ENCODE measurements around the gene FOXP1. TPM values are rescaled to one million over a fixed set of nuclear protein-coding genes. Genes with fewer than 3 reads are reported as not detected.

The FOXP1 gene
- total and polyA plus RNA-seq, 2 of the 8 experiments (the other 6 are each of a cell fraction or from before 2014, with no cell fraction given): 13.9 to 25.4 TPM

DNA sequence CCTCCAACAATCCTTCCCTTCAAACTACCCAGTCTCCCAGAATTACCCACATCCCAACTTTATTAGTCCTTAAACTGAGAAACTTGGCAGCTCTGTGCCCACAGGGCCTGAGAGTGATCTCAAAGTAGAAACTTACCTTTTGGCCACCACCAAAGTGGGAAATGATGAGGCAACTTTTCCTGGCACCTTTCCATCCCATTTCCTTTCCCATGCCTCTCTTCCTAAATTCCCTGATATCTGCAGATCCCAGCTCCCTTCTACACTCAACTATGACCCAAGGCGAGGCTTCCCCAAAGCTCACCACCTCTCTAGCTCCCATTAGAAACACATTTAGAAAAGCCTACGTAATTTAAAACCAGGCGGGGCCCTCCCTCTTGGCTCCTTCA, 271.9 kb downstream of the FOXP1 start:
- no peaks in the 10 kb centered on the region for H4K20me1 ChIP-seq (replicated peaks in 1 of 2; ENCODE audit: control insufficient read depth in 1 of 2, insufficient read depth in 2 of 2, low read length in 2 of 2)
- no peaks in the 10 kb centered on the region for H3K9me3 ChIP-seq (ENCODE audit: insufficient read depth in 2 of 2, low read depth in 1 of 2, low read length in 1 of 2)
- H4K8ac ChIP-seq (ENCODE audit: extremely low read depth, insufficient read depth, low read length): no peak overlapping the region
- H3K4me1 ChIP-seq (replicated peaks in 1 of 4; ENCODE audit: control insufficient read depth in 3 of 4, insufficient read depth in 4 of 4, low read length in 3 of 4): peaks cover 0 to 10% (median 6%) of the 10 kb centered on the region in 4 experiments; a peak in 5 of 7 replicates
- H3K4ac ChIP-seq (replicated peaks; ENCODE audit: insufficient read length, low read depth, low read length): no peak overlapping the region
- no peak overlapping the region for H4K5ac ChIP-seq (ENCODE audit: insufficient read length, low read depth, low read length)
- H2AFZ ChIP-seq (ENCODE audit: low read length): no peak overlapping the region
- H3K79me1 ChIP-seq (ENCODE audit: low read depth, low read length): no peaks in the 10 kb centered on the region
- FAIRE-seq: no peak
- no peak overlapping the region for H4K91ac ChIP-seq (replicated peaks; ENCODE audit: insufficient read length, low read length)
- H2BK20ac ChIP-seq (ENCODE audit: low read length): no peak overlapping the region
- H2AK5ac ChIP-seq (ENCODE audit: low read depth, low read length): no peak overlapping the region
- no peak overlapping the region for H3K56ac ChIP-seq (replicated peaks; ENCODE audit: insufficient read length, low read depth, low read length)
- H3K4me2 ChIP-seq (ENCODE audit: insufficient read depth in 1 of 2, low read depth in 2 of 2, low read length in 2 of 2): no peak overlapping the region
- ChIA-PET CTCF (ENCODE audit: partially characterized antibody) (interaction anchor here (1.2 to 1.4 kb wide), 2 partner anchors 86 to 138 kb away, joined by 3 read pairs; no protein-coding TSS in a partner anchor), POLR2A (ENCODE audit: partially characterized antibody) (no interaction called here)
- H2BK12ac ChIP-seq (ENCODE audit: low read depth, low read length): no peak overlapping the region
- H3K18ac ChIP-seq (ENCODE audit: extremely low read depth, low read length): no peak overlapping the region
- no peak overlapping the region for H2BK5ac ChIP-seq (ENCODE audit: low read depth, low read length)
- H2BK15ac ChIP-seq (ENCODE audit: low read length): no peak overlapping the region
- H3K27me3 ChIP-seq (replicated peaks in 1 of 4; ENCODE audit: control insufficient read depth in 3 of 4, extremely low read depth in 1 of 4, insufficient read depth in 3 of 4, low read length in 3 of 4): no peaks in the 10 kb centered on the region
- WGBS, 2 experiments (ENCODE audit: extremely low coverage in 1 of 2, insufficient coverage in 1 of 2, insufficient read length in 1 of 2, insufficient replicate concordance in 2 of 2, low coverage in 1 of 2, low lambda C conversion rate in 2 of 2, missing lambda C conversion rate in 1 of 2): 83% methylated on average over 3 of the region's 3 CpGs; no CpG with 5 or more reads in 1 of the 2 experiments
- H3K23me2 ChIP-seq (ENCODE audit: low read depth, low read length): no peaks in the 10 kb centered on the region
- no peak for TF ChIP-seq SAP30 (IDR thresholded peaks at IDR 0.05; ENCODE audit: insufficient read depth, insufficient replicate concordance, low read length)
- no peak for TF ChIP-seq BACH1 (IDR thresholded peaks at IDR 0.05; ENCODE audit: low read length)
- TF ChIP-seq SP1 (IDR thresholded peaks at IDR 0.05; ENCODE audit: low read depth, low read length): no peak
- TF ChIP-seq RAD21 (IDR thresholded peaks at IDR 0.05 in 1 of 2, conservative IDR thresholded peaks at IDR 0.05 in 1 of 2; ENCODE audit: low read depth in 2 of 2, low read length in 2 of 2): no peak
- no peak for TF ChIP-seq CEBPB (IDR thresholded peaks at IDR 0.05; ENCODE audit: low read depth, low read length)
- no peak for TF ChIP-seq EGR1 (IDR thresholded peaks at IDR 0.05; ENCODE audit: borderline replicate concordance, low read depth, low read length)
- TF ChIP-seq HDAC6 (IDR thresholded peaks at IDR 0.05; ENCODE audit: low read depth, low read length): no peak
- TF ChIP-seq SRF (IDR thresholded peaks at IDR 0.05; ENCODE audit: low read depth, low read length): no peak
- no peak for TF ChIP-seq JUND (IDR thresholded peaks at IDR 0.05; ENCODE audit: low read length)
- no peak for TF ChIP-seq SP2 (IDR thresholded peaks at IDR 0.05; ENCODE audit: low read length)
- no peak for TF ChIP-seq PHF8 (conservative IDR thresholded peaks at IDR 0.05; ENCODE audit: low read depth, low read length)
- TF ChIP-seq SIRT6 (IDR thresholded peaks at IDR 0.05; ENCODE audit: low read length): no peak
- no peak for TF ChIP-seq CBX8 (IDR thresholded peaks at IDR 0.05; ENCODE audit: borderline replicate concordance, low read depth, low read length)
- no peak for TF ChIP-seq TEAD4 (IDR thresholded peaks at IDR 0.05; ENCODE audit: low read depth, low read length)
- no peak for TF ChIP-seq POLR2AphosphoS5 (IDR thresholded peaks at IDR 0.05; ENCODE audit: low read depth, low read length)
- no peak for TF ChIP-seq CHD2 (IDR thresholded peaks at IDR 0.05; ENCODE audit: low read length)
- H3K36me3 ChIP-seq (ENCODE audit: control insufficient read depth in 2 of 4, insufficient read depth in 4 of 4, low read length in 3 of 4): no peaks in the 10 kb centered on the region
- no peak overlapping the region for H3K9ac ChIP-seq (replicated peaks in 1 of 4; ENCODE audit: extremely low read depth in 1 of 4, low read depth in 3 of 4, low read length in 3 of 4)
- no peak overlapping the region for H3K23ac ChIP-seq (ENCODE audit: insufficient read length)
- H3K14ac ChIP-seq (ENCODE audit: insufficient read length): no peak overlapping the region
- no peak overlapping the region for H3K4me3 ChIP-seq (ENCODE audit: extremely low read depth in 1 of 4, insufficient read depth in 2 of 4, low read depth in 3 of 4, low read length in 4 of 4)
- no peak for DNase-seq (ENCODE audit: low read depth in 1 of 2, low spot score in 2 of 2)
- H2BK120ac ChIP-seq (replicated peaks; ENCODE audit: low read depth, low read length): no peak overlapping the region
- H3K27ac ChIP-seq (ENCODE audit: low read depth, low read length): no peak overlapping the region
- 0 out of 4 replicates have a peak, but pooled peaks cover 0 to 2% of the 10 kb centered on the region in 2 experiments for H3K79me2 ChIP-seq (ENCODE audit: control insufficient read depth in 1 of 2, insufficient read depth in 2 of 2, low read length in 2 of 2)

All from H1 (cell line).